Measurements from ENCODE around the gene TLE6. TPM values are rescaled to one million over a fixed set of nuclear protein-coding genes. Genes with fewer than 3 reads are reported as not detected.
"Not testable (repeated sequence)": the region's sequence is repeated elsewhere in the genome, so short reads cannot be mapped to it uniquely, and the experiment has no call there.

TLE6 gene
- total RNA-seq, 1 experiment from 2014 or later: 10.4 TPM

- Histone ChIP-seq H3K36me3 (replicated peaks; ENCODE audit: control insufficient read depth, insufficient read depth, low read length) (no peaks in the 10 kb centered on the region), H3K27me3 (ENCODE audit: control insufficient read depth, insufficient read depth, low read length) (no peaks in the 10 kb centered on the region), H3K4me3 (ENCODE audit: insufficient read depth, low read depth, low read length) (no peak overlapping the region)
- DNase-seq: no peak
Observed at GRCh38 chr19:2963122-2963521, 14.2 kb upstream of the TLE6 start.

GRCh38 chr19:2963631-2964030 lies 13.7 kb upstream of the TLE6 start:
- not testable (repeated sequence) for H3K36me3 ChIP-seq (replicated peaks; ENCODE audit: control insufficient read depth, insufficient read depth, low read length); H3K27me3 ChIP-seq (ENCODE audit: control insufficient read depth, insufficient read depth, low read length); DNase-seq; H3K4me3 ChIP-seq (ENCODE audit: insufficient read depth, low read depth, low read length)

GRCh38 chr19:2964874-2965273 lies 12.5 kb upstream of the TLE6 start:
- Histone ChIP-seq H3K4me3 (ENCODE audit: insufficient read depth, low read depth, low read length) (no peak overlapping the region), H3K36me3 (replicated peaks; ENCODE audit: control insufficient read depth, insufficient read depth, low read length) (no peaks in the 10 kb centered on the region), H3K27me3 (ENCODE audit: control insufficient read depth, insufficient read depth, low read length) (no peaks in the 10 kb centered on the region)
- DNase-seq: no peak

- Histone ChIP-seq H3K36me3 (replicated peaks; ENCODE audit: control insufficient read depth, insufficient read depth, low read length) (no peaks in the 10 kb centered on the region), H3K27me3 (ENCODE audit: control insufficient read depth, insufficient read depth, low read length) (no peaks in the 10 kb centered on the region), H3K4me3 (ENCODE audit: insufficient read depth, low read depth, low read length) (no peak overlapping the region)
- no peak for DNase-seq
Observed at GRCh38 chr19:2967972-2968371, 9.4 kb upstream of the TLE6 start.

GRCh38 chr19:2969104-2969504 lies 8.3 kb upstream of the TLE6 start:
- Histone ChIP-seq H3K36me3 (replicated peaks; ENCODE audit: control insufficient read depth, insufficient read depth, low read length) (no peaks in the 10 kb centered on the region), H3K27me3 (ENCODE audit: control insufficient read depth, insufficient read depth, low read length) (no peaks in the 10 kb centered on the region), H3K4me3 (ENCODE audit: insufficient read depth, low read depth, low read length) (no peak overlapping the region)
- DNase-seq: no peak

GRCh38 chr19:2970201-2970835 lies 7.0 kb upstream of the TLE6 start:
- H3K27me3 ChIP-seq (ENCODE audit: control insufficient read depth, insufficient read depth, low read length): no peaks in the 10 kb centered on the region
- DNase-seq: no peak
- H3K4me3 ChIP-seq (ENCODE audit: insufficient read depth, low read depth, low read length): no peak overlapping the region
- no peaks in the 10 kb centered on the region for H3K36me3 ChIP-seq (replicated peaks; ENCODE audit: control insufficient read depth, insufficient read depth, low read length)

GRCh38 chr19:2973229-2973628 lies 4.1 kb upstream of the TLE6 start:
- no peak overlapping the region for H3K4me3 ChIP-seq (ENCODE audit: insufficient read depth, low read depth, low read length)
- no peaks in the 10 kb centered on the region for H3K36me3 ChIP-seq (replicated peaks; ENCODE audit: control insufficient read depth, insufficient read depth, low read length)
- DNase-seq: no peak
- peaks cover 2% of the 10 kb centered on the region; the same call in 1 of the 2 replicates for H3K27me3 ChIP-seq (ENCODE audit: control insufficient read depth, insufficient read depth, low read length)

GRCh38 chr19:2974342-2975041 lies 2.9 kb upstream of the TLE6 start:
- no peaks in the 10 kb centered on the region for H3K36me3 ChIP-seq (replicated peaks; ENCODE audit: control insufficient read depth, insufficient read depth, low read length)
- H3K4me3 ChIP-seq (ENCODE audit: insufficient read depth, low read depth, low read length): no peak overlapping the region
- H3K27me3 ChIP-seq (ENCODE audit: control insufficient read depth, insufficient read depth, low read length): peaks cover 2% of the 10 kb centered on the region; the same call in 1 of the 2 replicates
- peak; percentile 39 for DNase-seq

- Histone ChIP-seq H3K36me3 (replicated peaks; ENCODE audit: control insufficient read depth, insufficient read depth, low read length) (no peaks in the 10 kb centered on the region), H3K27me3 (ENCODE audit: control insufficient read depth, insufficient read depth, low read length) (peaks cover 2% of the 10 kb centered on the region; the same call in 1 of the 2 replicates), H3K4me3 (ENCODE audit: insufficient read depth, low read depth, low read length) (peak overlapping the region; percentile 46)
- DNase-seq: peak; percentile 46
Observed at GRCh38 chr19:2976609-2977000, 759 bp upstream of the TLE6 start.

GRCh38 chr19:2977746-2978138 lies 378 bp downstream of the TLE6 start:
- DNase-seq: peak; percentile 62
- Histone ChIP-seq H3K4me3 (ENCODE audit: insufficient read depth, low read depth, low read length) (peak overlapping the region; percentile 41), H3K27me3 (ENCODE audit: control insufficient read depth, insufficient read depth, low read length) (peaks cover 2% of the 10 kb centered on the region; the same call in 1 of the 2 replicates), H3K36me3 (replicated peaks; ENCODE audit: control insufficient read depth, insufficient read depth, low read length) (no peaks in the 10 kb centered on the region)

- no peak overlapping the region for H3K4me3 ChIP-seq (ENCODE audit: insufficient read depth, low read depth, low read length)
- H3K27me3 ChIP-seq (ENCODE audit: control insufficient read depth, insufficient read depth, low read length): peaks cover 2% of the 10 kb centered on the region; the same call in 1 of the 2 replicates
- no peaks in the 10 kb centered on the region for H3K36me3 ChIP-seq (replicated peaks; ENCODE audit: control insufficient read depth, insufficient read depth, low read length)
- DNase-seq: peak; percentile 43
Observed at GRCh38 chr19:2978166-2978767, 903 bp downstream of the TLE6 start.

GRCh38 chr19:2978772-2979171 lies 1.4 kb downstream of the TLE6 start:
- H3K4me3 ChIP-seq (ENCODE audit: insufficient read depth, low read depth, low read length): no peak overlapping the region
- peaks cover 2% of the 10 kb centered on the region; the same call in 1 of the 2 replicates for H3K27me3 ChIP-seq (ENCODE audit: control insufficient read depth, insufficient read depth, low read length)
- H3K36me3 ChIP-seq (replicated peaks; ENCODE audit: control insufficient read depth, insufficient read depth, low read length): no peaks in the 10 kb centered on the region
- DNase-seq: no peak

GRCh38 chr19:2981898-2982297 lies 4.5 kb downstream of the TLE6 start:
- no peaks in the 10 kb centered on the region for H3K36me3 ChIP-seq (replicated peaks; ENCODE audit: control insufficient read depth, insufficient read depth, low read length)
- H3K4me3 ChIP-seq (ENCODE audit: insufficient read depth, low read depth, low read length): no peak overlapping the region
- DNase-seq: peak; percentile 26
- no peaks in the 10 kb centered on the region for H3K27me3 ChIP-seq (ENCODE audit: control insufficient read depth, insufficient read depth, low read length)

- Histone ChIP-seq H3K27me3 (ENCODE audit: control insufficient read depth, insufficient read depth, low read length) (no peaks in the 10 kb centered on the region), H3K4me3 (ENCODE audit: insufficient read depth, low read depth, low read length) (no peak overlapping the region), H3K36me3 (replicated peaks; ENCODE audit: control insufficient read depth, insufficient read depth, low read length) (no peaks in the 10 kb centered on the region)
- no peak for DNase-seq
Observed at GRCh38 chr19:2982561-2982960, 5.2 kb downstream of the TLE6 start.

GRCh38 chr19:2982983-2983350 lies 5.6 kb downstream of the TLE6 start:
- DNase-seq: no peak
- H3K27me3 ChIP-seq (ENCODE audit: control insufficient read depth, insufficient read depth, low read length): no peaks in the 10 kb centered on the region
- H3K4me3 ChIP-seq (ENCODE audit: insufficient read depth, low read depth, low read length): no peak overlapping the region
- H3K36me3 ChIP-seq (replicated peaks; ENCODE audit: control insufficient read depth, insufficient read depth, low read length): no peaks in the 10 kb centered on the region

Data from H7 (cell line).